AG08395 (cell line): ENCODE results near the gene CDH23.
"Not testable (repeated sequence)": the region's sequence is repeated elsewhere in the genome, so short reads cannot be mapped to it uniquely, and the experiment has no call there.

Experiments
- DNase-seq: peaks from one replicate; pipeline ENCODE4 v3.0.0; 2012; ENCODE audit warnings: mixed read lengths, low spot score

CDH23 gene

GRCh38 chr10:71396711-71397295 is at the start of gene CDH23:
CDH23 (plus strand) TSS chr10:71396920; CDS start chr10:71439832, 42,912 bp downstream.
- DNase-seq, result no peak

DNA sequence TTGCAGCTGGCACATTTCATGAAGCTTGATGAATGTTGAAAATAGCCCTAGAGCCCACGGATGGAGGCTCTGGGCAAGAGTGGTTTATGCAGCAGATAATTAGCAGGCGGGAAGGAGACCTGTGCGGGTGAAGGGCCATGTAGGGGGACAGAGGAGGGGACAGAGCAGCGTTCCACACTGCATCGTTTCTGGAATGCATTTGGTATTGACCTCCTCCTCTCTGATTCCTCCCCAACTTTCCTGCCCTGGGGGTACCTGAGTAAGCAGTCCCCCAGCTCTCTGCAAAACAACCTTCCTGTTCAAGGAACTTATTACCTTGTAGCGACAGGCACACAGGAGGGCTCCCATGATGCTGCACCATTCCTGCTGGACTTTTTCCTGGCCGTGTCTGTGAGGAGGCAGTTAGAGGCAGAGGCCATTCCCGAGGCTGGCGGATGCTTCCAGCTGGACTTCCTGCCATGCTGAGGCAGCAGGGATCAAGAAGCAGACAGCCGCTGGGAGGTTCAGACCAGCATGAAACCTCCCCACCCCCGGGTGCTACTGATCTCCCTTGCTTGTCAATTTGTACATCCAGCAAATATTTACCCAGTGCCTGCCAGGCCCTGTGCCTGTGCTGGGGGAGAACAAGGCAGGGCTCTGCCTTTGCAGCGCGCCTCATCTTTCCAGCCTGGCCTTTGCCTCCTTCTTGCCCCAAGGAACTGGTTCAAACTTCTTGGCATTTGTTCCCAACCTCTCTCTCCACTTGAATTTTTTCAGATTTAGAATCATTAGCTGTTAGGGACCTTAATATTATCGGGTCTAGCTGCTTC is 48.9 kb upstream of the CDH23 start:
- DNase-seq, result no peak

DNA sequence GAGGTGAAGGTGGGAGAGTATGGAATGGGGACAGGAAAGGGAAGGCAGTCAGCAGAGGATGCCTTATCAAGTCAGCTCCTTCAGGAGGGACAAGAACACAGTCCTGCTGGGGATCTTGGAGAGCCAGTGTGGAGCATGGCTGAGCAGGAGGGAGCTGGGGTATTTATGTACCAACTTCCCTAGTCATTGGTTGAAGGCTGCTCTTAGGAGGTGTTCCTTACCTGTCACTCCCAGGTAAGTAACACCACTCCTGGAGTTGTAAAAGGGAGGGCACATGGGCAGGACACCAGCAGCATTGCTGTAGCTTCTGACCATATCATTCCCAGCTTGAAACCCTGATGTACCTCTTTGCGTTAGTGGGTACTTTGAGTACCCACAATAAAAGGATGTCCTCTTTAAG is 47.9 kb upstream of the CDH23 start:
- no peak for DNase-seq

DNA sequence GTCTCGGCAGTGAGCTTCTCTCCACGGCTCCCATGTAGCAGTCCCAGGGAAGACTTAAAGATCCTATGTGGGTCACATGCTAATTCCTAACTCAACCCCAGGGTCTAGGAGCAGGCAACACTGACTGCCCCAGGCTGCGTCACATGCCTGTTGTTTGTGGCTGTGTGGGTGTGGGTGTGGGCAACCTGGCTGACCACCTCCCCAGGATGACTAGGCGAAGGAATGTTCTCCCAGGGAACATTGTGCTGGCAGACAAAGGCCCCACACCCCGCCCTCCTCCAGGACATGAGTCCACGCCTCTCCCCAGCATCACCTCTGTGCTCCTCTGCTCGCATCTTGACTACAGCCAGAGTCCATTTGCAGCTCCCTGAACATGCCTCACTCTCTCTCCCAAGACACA is 47.3 kb upstream of the CDH23 start:
- no peak for DNase-seq

GRCh38 chr10:71351087-71351486 is 45.6 kb upstream of the CDH23 start:
- no peak for DNase-seq

DNA sequence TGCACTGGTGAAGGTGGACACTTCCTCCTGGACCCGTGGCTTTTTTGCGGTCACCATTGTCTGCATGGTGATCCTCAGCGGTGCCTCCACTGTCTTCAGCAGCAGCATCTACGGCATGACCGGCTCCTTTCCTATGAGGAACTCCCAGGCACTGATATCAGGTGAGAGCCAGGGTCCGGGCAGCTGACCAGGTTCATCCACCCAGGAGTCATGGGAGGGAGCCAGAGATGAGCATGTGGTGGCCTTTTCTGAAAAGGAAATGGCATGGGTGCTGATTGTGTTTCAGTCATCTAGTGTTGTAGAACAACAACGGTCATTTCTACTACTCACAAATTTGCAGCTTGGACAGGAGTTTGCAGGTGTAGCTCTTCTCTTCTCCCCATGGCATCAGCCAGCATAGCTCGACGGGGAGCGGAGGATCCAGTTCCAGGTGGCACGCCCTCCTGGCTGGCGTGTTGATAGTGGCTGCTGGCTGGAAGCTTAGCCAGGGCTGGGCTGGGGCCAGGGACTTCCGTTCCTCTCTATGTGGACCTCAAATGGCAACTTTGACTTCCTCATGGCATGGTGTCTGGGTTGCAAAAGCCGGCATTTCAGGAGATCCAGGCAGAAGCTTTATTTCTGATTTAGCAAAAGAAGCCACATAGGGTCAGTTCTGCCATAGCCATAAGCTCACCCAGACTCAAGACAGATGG is 44.9 kb upstream of the CDH23 start:
- DNase-seq, result no peak

- no peak for DNase-seq
These were observed 43.1 kb upstream of the CDH23 start for GRCh38 chr10:71353639-71354038.

GRCh38 chr10:71354776-71355175 is 41.9 kb upstream of the CDH23 start:
- peak; percentile 8 for DNase-seq

GRCh38 chr10:71355886-71356285 is 40.8 kb upstream of the CDH23 start:
- no peak for DNase-seq

- peak; percentile 42 for DNase-seq
These were observed 38.9 kb upstream of the CDH23 start for GRCh38 chr10:71357792-71358265.

GRCh38 chr10:71358277-71358676 is 38.4 kb upstream of the CDH23 start:
- DNase-seq, result no peak

GRCh38 chr10:71358906-71359305 is 37.8 kb upstream of the CDH23 start:
- not testable (repeated sequence) for DNase-seq

DNA sequence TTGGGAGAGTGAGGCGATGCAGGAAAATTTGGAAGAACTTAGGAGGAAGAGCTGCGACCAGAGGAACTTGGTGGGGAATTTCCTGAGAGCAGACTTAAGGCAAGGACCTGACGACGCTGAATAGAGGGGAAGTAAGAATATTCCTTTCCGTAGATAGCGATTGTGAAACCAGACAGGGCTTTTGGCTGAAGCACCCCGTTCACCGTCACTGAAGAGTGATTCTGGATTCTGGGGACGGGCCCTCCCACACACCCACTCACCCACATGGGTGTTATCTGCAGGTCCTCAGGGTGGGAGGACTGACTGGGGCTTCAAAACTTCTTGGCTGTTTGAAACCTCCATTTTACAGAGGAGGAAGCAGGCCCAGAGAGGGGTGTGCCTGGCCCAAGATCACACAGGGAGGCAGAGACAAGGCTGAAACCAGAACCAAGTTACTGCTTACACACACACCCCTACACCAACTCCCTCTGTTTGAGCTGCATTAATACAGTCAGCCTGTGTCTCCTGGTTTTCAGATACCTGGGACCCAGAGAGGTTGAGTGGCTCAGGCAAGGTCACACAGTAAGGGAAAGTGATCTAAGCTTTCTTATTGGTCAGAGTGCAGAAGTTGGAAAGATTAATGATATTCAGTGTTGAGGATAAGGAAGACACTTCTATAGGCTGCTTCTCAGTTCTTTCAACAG is 37.2 kb upstream of the CDH23 start:
- DNase-seq, result no peak

- DNase-seq, result no peak
These were observed 36.0 kb upstream of the CDH23 start for GRCh38 chr10:71360735-71361134.

DNA sequence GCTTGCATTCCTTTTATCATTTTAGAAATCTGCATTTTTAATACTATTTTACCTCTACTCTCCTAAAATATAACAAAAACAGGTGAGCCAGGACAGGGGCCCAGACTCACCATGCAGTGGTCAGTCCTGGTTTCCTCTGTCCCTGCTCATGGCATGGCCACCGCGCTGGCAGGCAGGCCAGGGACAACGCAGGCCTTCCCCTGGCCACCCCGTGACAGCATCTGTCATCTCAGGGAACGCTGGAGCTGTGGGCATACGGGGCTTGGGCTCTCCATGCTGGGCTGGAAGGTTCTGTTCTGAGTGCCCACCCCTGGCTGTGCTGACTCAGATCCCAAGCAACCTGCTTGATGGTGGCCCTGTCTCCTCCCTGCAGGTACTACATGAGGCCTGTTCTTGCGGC is 35.1 kb upstream of the CDH23 start:
- no peak for DNase-seq

GRCh38 chr10:71362141-71362540 is 34.6 kb upstream of the CDH23 start:
- no peak for DNase-seq

DNA sequence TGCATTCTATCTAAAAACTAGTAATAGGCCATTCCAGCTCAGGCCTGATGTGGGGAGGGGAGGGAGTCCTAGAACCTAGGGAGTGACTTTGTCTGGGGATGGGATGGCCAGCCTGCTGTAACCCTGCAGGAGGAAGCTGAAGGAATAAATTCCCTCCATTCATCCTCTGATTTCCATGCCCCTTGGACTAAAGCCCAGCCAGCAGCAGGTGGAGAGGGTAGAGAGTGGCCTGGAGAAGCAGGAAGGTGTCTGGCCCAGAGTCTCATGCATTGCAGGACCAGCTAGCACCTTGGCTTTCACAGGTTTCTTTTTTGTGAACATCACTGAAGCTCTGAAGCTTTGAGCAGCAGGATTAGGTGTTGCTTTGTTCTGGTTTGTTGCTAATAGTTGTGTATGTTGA is 32.8 kb upstream of the CDH23 start:
- DNase-seq, result no peak

GRCh38 chr10:71365366-71365765 is 31.4 kb upstream of the CDH23 start:
- DNase-seq, result no peak

DNA sequence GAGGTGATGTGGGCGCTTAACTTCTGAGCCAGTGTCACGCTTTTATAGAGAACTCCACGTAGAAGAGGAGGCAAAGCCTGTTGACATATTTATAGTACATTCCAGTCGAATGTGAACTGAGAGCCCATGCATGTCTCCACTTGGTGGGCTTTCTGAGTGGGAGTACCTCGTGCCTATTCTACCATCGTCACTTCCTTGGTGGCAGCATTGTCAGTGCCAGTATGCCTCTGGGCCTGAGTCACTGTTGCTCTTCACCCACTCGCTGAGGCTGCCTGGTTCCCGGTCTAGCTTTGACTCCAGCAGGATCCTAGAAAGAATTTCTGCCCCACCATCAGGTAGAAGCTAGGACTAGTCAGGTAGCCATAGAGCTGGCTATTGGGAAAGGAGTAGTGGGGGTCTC is 30.0 kb upstream of the CDH23 start:
- no peak for DNase-seq

DNA sequence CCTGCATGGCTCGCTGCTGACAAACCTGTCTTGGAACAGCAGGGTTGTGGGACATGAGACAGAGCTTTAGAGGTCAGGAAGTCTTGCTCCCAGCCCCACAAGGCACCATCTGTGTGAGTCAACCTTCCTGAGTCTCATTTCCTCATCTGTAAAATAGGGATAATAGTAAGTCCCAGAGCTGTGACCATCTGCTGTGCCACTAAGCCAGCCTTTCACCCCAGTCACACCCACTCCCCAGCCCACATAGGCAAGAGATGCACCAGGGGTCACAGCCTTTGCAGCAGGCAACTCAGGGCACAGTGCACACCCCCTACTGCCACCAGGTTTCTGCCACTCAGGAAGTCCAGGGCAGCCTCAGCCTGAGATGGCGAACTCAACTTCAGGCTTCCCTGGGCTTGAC is 29.4 kb upstream of the CDH23 start:
- no peak for DNase-seq

GRCh38 chr10:71368176-71368575 is 28.5 kb upstream of the CDH23 start:
- DNase-seq, result no peak

DNA sequence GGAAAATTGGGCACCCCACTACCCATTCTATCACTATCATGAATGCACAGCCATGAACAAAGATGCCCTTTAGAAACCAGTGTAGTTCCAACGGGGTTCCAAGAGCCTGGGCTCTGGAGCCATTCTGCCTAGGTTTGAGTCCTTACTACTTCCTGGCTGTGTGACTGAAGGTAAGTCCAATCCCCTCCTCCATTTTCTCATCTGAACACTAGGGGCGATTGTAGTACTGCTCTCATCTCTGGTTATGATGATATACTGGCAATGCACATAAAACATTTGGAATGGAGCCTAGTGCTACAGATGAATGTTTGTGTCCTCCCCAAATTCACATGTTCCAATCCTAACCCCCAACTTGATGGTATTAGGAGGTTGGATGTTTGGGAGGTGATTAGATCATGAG is 28.1 kb upstream of the CDH23 start:
- no peak for DNase-seq

GRCh38 chr10:71369602-71370001 is 27.1 kb upstream of the CDH23 start:
- no peak for DNase-seq
